K562 (cell line): ENCODE data around the gene STAB1. TPM values are rescaled to one million over a fixed set of nuclear protein-coding genes. Genes with fewer than 3 reads are reported as not detected.
A peak's percentile ranks its signal among the peaks of the same experiment; 100 is the strongest.

ENCODE experiments used
- ARID2 ChIP-seq: fragments of 450-650 bp; IDR thresholded peaks from 2 replicates; pipeline ENCODE4 v1.6.1; 2017; ENCODE audit warnings: antibody characterized with exemption, mild to moderate bottlenecking
- ARNT ChIP-seq, 2 experiments: fragments of 450-650 bp; IDR thresholded peaks; 2 replicates each; pipeline ENCODE4 v1.6.1; 2016; ENCODE audit warnings: mild to moderate bottlenecking in 1 of 2
- IFI16 ChIP-seq: fragments of 250-450 bp; sonication (Bioruptor Pico); IDR thresholded peaks from 2 replicates; pipeline ENCODE4 v2.1.2; 2022; ENCODE audit warnings: mild to moderate bottlenecking, inconsistent platforms
- L3MBTL2 ChIP-seq: fragments of 450-650 bp; IDR thresholded peaks from 2 replicates; pipeline ENCODE4 v1.6.1; 2016; ENCODE audit warnings: mild to moderate bottlenecking, moderate library complexity
- NFE2 ChIP-seq: IDR thresholded peaks from 2 replicates; pipeline ENCODE4 v1.6.1; 2014; ENCODE audit warnings: antibody characterized with exemption, low read depth
- NR2C2 ChIP-seq, 2 experiments: fragments of 200-800 bp in 1 of 2; sonication (Bioruptor generic) in 1 of 2; sonication (generic) in 1 of 2; formaldehyde crosslinking in 1 of 2; IDR thresholded peaks; 2 replicates each; pipeline versions ENCODE4 v1.6.1 to v1.8.0; 2016 to 2022; ENCODE audit warnings: mild to moderate bottlenecking in 1 of 2, missing compliant biosample characterization in 1 of 2, missing genetic modification characterization in 1 of 2, missing genetic modification reagents in 1 of 2
- PTBP1 ChIP-seq: fragments of 200-400 bp; formaldehyde crosslinking; IDR thresholded peaks from 2 replicates; pipeline ENCODE4 v1.6.1; 2017; ENCODE audit warnings: low read depth, low read length
- RAD21 ChIP-seq, 2 experiments: fragments of 250-450 bp in 1 of 2; fragments of 450-650 bp in 1 of 2; sonication (Bioruptor Pico) in 1 of 2; formaldehyde crosslinking in 1 of 2; IDR thresholded peaks in 1 of 2; conservative IDR thresholded peaks in 1 of 2; 2 replicates each; pipeline versions ENCODE4 v1.4.0 to v1.8.0; 2020 to 2022; ENCODE audit warnings: mild to moderate bottlenecking in 2 of 2, moderate library complexity in 1 of 2
- RCOR1 ChIP-seq, 2 experiments: IDR thresholded peaks; 2 replicates each; pipeline ENCODE4 v1.6.1; 2012; ENCODE audit warnings: low read depth in 2 of 2, low read length in 2 of 2, borderline replicate concordance in 1 of 2, improper control_type of control experiment in 1 of 2
- REST ChIP-seq, 2 experiments: fragments of 450-650 bp; formaldehyde crosslinking in 1 of 2; IDR thresholded peaks; 2 replicates each; pipeline versions ENCODE4 v1.4.0 to v1.6.1; 2014 to 2020; ENCODE audit warnings: mild to moderate bottlenecking in 2 of 2, borderline replicate concordance in 1 of 2, low read depth in 1 of 2
- SMARCA5 ChIP-seq: fragments of 450-650 bp; IDR thresholded peaks from 2 replicates; pipeline ENCODE4 v1.6.1; 2016
- SMC3 ChIP-seq: conservative IDR thresholded peaks from 2 replicates; pipeline ENCODE4 v1.6.1; 2011; ENCODE audit warnings: low read depth, low read length, improper control_type of control experiment; ENCODE audit not compliant: insufficient read depth
- USF2 ChIP-seq: sonication (generic); formaldehyde crosslinking; IDR thresholded peaks from 2 replicates; pipeline ENCODE4 v1.5.0; 2020; ENCODE audit warnings: missing genetic modification reagents
- ZBTB2 ChIP-seq: fragments of 450-650 bp; IDR thresholded peaks from 2 replicates; pipeline ENCODE4 v1.6.1; 2016; ENCODE audit warnings: antibody characterized with exemption
- ZNF436 ChIP-seq: fragments of 250-450, 450-650 bp; sonication (Bioruptor Pico); formaldehyde crosslinking; IDR thresholded peaks from 2 replicates; pipeline ENCODE4 v1.7.0; 2020; ENCODE audit warnings: mild to moderate bottlenecking
- polyA plus RNA-seq, 8 experiments: library from polyadenylated mRNA; depleted of rRNA in 4 of 8; stranded (reverse) in 5 of 8; unstranded in 3 of 8; fragments of >200 nt; fragmentation: Nextera tagmentation in 2 of 8; fragmentation: Illumina TruSeq in 1 of 8; extraction: Ambion mirVana in 2 of 8; extraction: Trizol in 1 of 8; gene quantifications; 2 replicates each; pipeline versions ENCODE4 v1.2.1 to v1.2.3, GENCODE V29; 2011 to 2014; ENCODE audit warnings: inconsistent platforms in 1 of 8, missing spikeins in 1 of 8
- total RNA-seq, 7 experiments: library from RNA; depleted of rRNA in 6 of 7; stranded (reverse); fragments of >200 nt in 6 of 7; fragmentation: Illumina TruSeq in 2 of 7; extraction: Trizol in 2 of 7; gene quantifications; 2 replicates each; pipeline versions ENCODE4 v1.2.1 to v1.2.3, GENCODE V29; 2011 to 2021; ENCODE audit warnings: low replicate concordance in 1 of 7

Gene STAB1
- total and polyA plus RNA-seq, 9 of the 15 experiments (the other 6 are each of a cell fraction or from before 2014, with no cell fraction given) = 0.20 to 3.9 (median 1.2) TPM

- TF ChIP-seq REST (IDR thresholded peaks at IDR 0.05; ENCODE audit: borderline replicate concordance) = peak; percentile 78
- no peak for TF ChIP-seq REST (CRISPR knock-in tag; IDR thresholded peaks at IDR 0.05; ENCODE audit: low read depth)
- 0 out of 2 replicates have a peak, but pooled peaks have one; percentile 50 for TF ChIP-seq ZNF436 (CRISPR knock-in tag)
- peak; percentile 32; the same call in 1 of the 2 replicates for TF ChIP-seq L3MBTL2
- TF ChIP-seq ARNT (IDR thresholded peaks at IDR 0.05) = no peak
- TF ChIP-seq ZBTB2 = no peak
- TF ChIP-seq USF2 (CRISPR knock-in tag) = no peak
- TF ChIP-seq SMARCA5 = 0 out of 2 replicates have a peak, but pooled peaks have one; percentile 56
- TF ChIP-seq IFI16 (CRISPR knock-in tag) = no peak
- TF ChIP-seq ARID2 = 0 out of 2 replicates have a peak, but pooled peaks have one; percentile 13
- TF ChIP-seq NR2C2 (CRISPR knock-in tag; IDR thresholded peaks at IDR 0.05) = peak; percentile 35; the same call in 1 of the 2 replicates
- no peak for TF ChIP-seq NR2C2 (tag; IDR thresholded peaks at IDR 0.05)
- TF ChIP-seq RAD21 (CRISPR knock-in tag; conservative IDR thresholded peaks at IDR 0.05 in 1 of 2, IDR thresholded peaks at IDR 0.05 in 1 of 2) = peak; percentile 87 to 88
- TF ChIP-seq SMC3 = peak; percentile 80
- TF ChIP-seq PTBP1 = no peak
- peak; percentile 44; the same call in 1 of the 2 replicates for TF ChIP-seq NFE2
- peak in 1 of 2 experiments; percentile 34; a peak in 1 of 4 replicates for TF ChIP-seq RCOR1 (IDR thresholded peaks at IDR 0.05; ENCODE audit: borderline replicate concordance in 1 of 2, low read depth in 2 of 2, low read length in 2 of 2)
Measured at GRCh38 chr3:52446631-52447511, 48.3 kb upstream of the STAB1 start (continued).
